ENCODE measurements around the gene ASTN2. TPM values are rescaled to one million over a fixed set of nuclear protein-coding genes. Genes with fewer than 3 reads are reported as not detected.

The ASTN2 gene
- polyA plus RNA-seq, 1 experiment, result 12.8 TPM

- TF ChIP-seq CTCF (IDR thresholded peaks at IDR 0.05; ENCODE audit: insufficient read depth, low read depth, low read length), result no peak
- CTCF ChIA-PET, result no interaction called here
- H3K4me3 ChIP-seq (ENCODE audit: low read depth, low read length), result no peak overlapping the region
- POLR2A ChIA-PET, result no interaction called here
- H3K27me3 ChIP-seq (ENCODE audit: control insufficient read depth, insufficient read depth, low read length), result no peaks in the 10 kb centered on the region
- no peaks in the 10 kb centered on the region for H3K36me3 ChIP-seq (ENCODE audit: control insufficient read depth, insufficient read depth, low read length)
- DNase-seq (ENCODE audit: low read depth), result no peak
Observed at GRCh38 chr9:117182046-117182445, 232.8 kb downstream of the ASTN2 start.

- ChIA-PET POLR2A (no interaction called here), CTCF (no interaction called here)
- Histone ChIP-seq H3K27me3 (ENCODE audit: control insufficient read depth, insufficient read depth, low read length) (no peaks in the 10 kb centered on the region), H3K4me3 (ENCODE audit: low read depth, low read length) (no peak overlapping the region), H3K36me3 (ENCODE audit: control insufficient read depth, insufficient read depth, low read length) (no peaks in the 10 kb centered on the region)
- DNase-seq (ENCODE audit: low read depth), result no peak
- no peak for TF ChIP-seq CTCF (IDR thresholded peaks at IDR 0.05; ENCODE audit: insufficient read depth, low read depth, low read length)
Observed at GRCh38 chr9:117180896-117181445, 233.9 kb downstream of the ASTN2 start.

- no peak overlapping the region for H3K4me3 ChIP-seq (ENCODE audit: low read depth, low read length)
- CTCF ChIA-PET, result no interaction called here
- DNase-seq (ENCODE audit: low read depth), result no peak
- no peak for TF ChIP-seq CTCF (IDR thresholded peaks at IDR 0.05; ENCODE audit: insufficient read depth, low read depth, low read length)
- no peaks in the 10 kb centered on the region for H3K27me3 ChIP-seq (ENCODE audit: control insufficient read depth, insufficient read depth, low read length)
- no peaks in the 10 kb centered on the region for H3K36me3 ChIP-seq (ENCODE audit: control insufficient read depth, insufficient read depth, low read length)
- POLR2A ChIA-PET, result no interaction called here
Observed at GRCh38 chr9:117178596-117179375, 236.1 kb downstream of the ASTN2 start.

- no peak for DNase-seq (ENCODE audit: low read depth)
- POLR2A ChIA-PET, result no interaction called here
- no peaks in the 10 kb centered on the region for H3K36me3 ChIP-seq (ENCODE audit: control insufficient read depth, insufficient read depth, low read length)
- CTCF ChIA-PET, result no interaction called here
- H3K4me3 ChIP-seq (ENCODE audit: low read depth, low read length), result no peak overlapping the region
- no peaks in the 10 kb centered on the region for H3K27me3 ChIP-seq (ENCODE audit: control insufficient read depth, insufficient read depth, low read length)
- TF ChIP-seq CTCF (IDR thresholded peaks at IDR 0.05; ENCODE audit: insufficient read depth, low read depth, low read length), result no peak
Observed at GRCh38 chr9:117170567-117170966, 244.3 kb downstream of the ASTN2 start.

GRCh38 chr9:117169089-117169621 lies 245.7 kb downstream of the ASTN2 start:
- TF ChIP-seq CTCF (IDR thresholded peaks at IDR 0.05; ENCODE audit: insufficient read depth, low read depth, low read length), result no peak
- ChIA-PET CTCF (no interaction called here), POLR2A (no interaction called here)
- Histone ChIP-seq H3K4me3 (ENCODE audit: low read depth, low read length) (no peak overlapping the region), H3K36me3 (ENCODE audit: control insufficient read depth, insufficient read depth, low read length) (no peaks in the 10 kb centered on the region), H3K27me3 (ENCODE audit: control insufficient read depth, insufficient read depth, low read length) (no peaks in the 10 kb centered on the region)
- DNase-seq (ENCODE audit: low read depth), result no peak
